Measurements from ENCODE around the gene HOXD4. TPM values are rescaled to one million over a fixed set of nuclear protein-coding genes. Genes with fewer than 3 reads are reported as not detected.

Gene HOXD4
- total RNA-seq, 1 donor from 2014 or later, result not detected

GRCh38 chr2:176149481-176149938, 1.8 kb upstream of the HOXD4 start:
- TF ChIP-seq CTCF (IDR thresholded peaks at IDR 0.05), result no peak
- no peak for ATAC-seq (ENCODE audit: low read depth)
- no peak overlapping the region for H3K27ac Mint-ChIP-seq

GRCh38 chr2:176149939-176150583, 1.3 kb upstream of the HOXD4 start:
- intact Hi-C loops (cut with micrococcal nuclease), result no loop called here
- CTCF ChIA-PET, result no interaction called here
- DNase-seq, result no peak
- POLR2A ChIA-PET, result no interaction called here
- no peak overlapping the region for H3K4me3 Mint-ChIP-seq
- peaks cover 70% of the 10 kb centered on the region for H3K27me3 Mint-ChIP-seq
- no peaks in the 10 kb centered on the region for H3K4me1 Mint-ChIP-seq
- TF ChIP-seq CTCF (IDR thresholded peaks at IDR 0.05), result no peak
- H3K36me3 Mint-ChIP-seq (ENCODE audit: low read depth), result no peaks in the 10 kb centered on the region
- no peak for ATAC-seq (ENCODE audit: low read depth)
- no peaks in the 10 kb centered on the region for H3K9me3 Mint-ChIP-seq
- no peak overlapping the region for H3K27ac Mint-ChIP-seq

More at GRCh38 chr2:176149481-176149938, 1.8 kb upstream of the HOXD4 start:
- H3K9me3 Mint-ChIP-seq, result no peaks in the 10 kb centered on the region
- peaks cover 71% of the 10 kb centered on the region for H3K27me3 Mint-ChIP-seq
- ChIA-PET POLR2A (no interaction called here), CTCF (no interaction called here)
- H3K4me3 Mint-ChIP-seq, result no peak overlapping the region
- no peak for DNase-seq
- H3K4me1 Mint-ChIP-seq, result no peaks in the 10 kb centered on the region
- intact Hi-C loops (cut with micrococcal nuclease), result no loop called here
- no peaks in the 10 kb centered on the region for H3K36me3 Mint-ChIP-seq (ENCODE audit: low read depth)

DNA sequence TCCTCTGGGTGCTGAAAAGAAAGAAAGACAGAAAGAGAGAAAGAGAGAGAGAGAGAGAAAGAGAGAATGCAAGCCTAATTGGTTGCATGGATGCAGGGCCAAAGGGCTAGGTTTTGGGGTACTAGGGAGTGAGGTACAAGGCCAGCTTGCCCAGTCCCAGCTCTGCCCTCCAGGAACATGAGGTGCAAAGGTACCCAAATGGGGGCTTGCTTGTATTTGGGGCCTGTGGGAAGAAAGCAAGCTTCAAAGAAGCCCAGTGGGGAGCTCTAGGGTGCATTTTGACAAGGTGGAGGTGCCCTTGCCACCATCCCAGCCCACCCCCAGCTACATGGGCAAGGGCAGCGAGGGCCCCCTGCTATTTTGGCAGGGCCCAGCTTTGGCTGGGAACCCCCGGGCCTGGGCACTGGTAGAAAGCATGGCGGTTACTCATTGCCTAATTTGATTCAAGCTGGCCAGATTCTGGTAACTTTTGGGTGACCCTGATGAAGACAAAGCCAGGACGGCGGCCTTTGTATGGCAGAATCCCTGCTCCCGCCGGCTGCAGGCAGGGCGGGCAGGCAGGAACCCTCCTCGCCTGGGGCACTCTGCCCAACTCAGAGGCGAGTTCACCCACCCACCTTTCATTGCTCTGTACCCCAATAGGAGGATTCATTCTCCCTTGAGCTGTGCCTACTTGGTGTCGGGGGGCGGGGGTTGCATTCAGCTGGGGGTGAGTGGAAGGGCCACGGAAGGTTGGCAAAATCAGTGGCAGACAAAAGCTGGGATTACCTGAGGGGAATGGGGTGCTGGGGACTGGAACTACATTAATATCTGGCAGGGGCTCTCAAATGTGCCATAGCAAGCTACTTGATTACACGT, 537 bp upstream of the HOXD4 start:
- DNase-seq, result no peak

DNA sequence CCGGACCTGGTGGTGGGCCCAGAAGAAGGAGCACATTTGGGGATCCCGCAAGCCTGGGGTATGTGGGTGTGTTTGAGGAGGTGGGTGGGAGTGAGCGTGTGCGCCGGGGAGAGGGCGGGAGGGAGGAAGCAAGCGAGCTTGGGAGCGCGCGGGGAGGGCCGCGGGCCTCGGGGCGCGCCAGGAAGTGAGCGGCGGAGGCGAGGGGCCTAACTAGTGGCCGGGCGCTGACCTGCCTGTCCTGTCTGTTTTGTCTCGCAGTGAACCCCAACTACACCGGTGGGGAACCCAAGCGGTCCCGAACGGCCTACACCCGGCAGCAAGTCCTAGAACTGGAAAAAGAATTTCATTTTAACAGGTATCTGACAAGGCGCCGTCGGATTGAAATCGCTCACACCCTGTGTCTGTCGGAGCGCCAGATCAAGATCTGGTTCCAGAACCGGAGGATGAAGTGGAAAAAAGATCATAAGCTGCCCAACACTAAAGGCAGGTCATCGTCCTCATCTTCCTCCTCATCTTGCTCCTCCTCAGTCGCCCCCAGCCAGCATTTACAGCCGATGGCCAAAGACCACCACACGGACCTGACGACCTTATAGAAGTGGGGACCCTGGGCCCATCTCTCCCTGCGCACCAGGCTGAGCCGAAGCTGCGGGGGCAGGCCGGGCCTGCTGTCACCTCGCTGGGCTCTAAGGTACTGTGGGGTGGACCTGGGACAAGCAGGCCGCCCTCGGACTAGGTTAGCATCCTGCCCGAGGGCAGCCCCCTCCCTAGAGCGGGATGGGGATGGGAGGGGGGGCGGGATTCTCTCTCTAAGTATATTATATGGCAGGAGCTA, 1.2 kb downstream of the HOXD4 start:
- no peak for DNase-seq
- ChIA-PET POLR2A (no interaction called here), CTCF (no interaction called here)
- H3K4me3 Mint-ChIP-seq, result no peak overlapping the region
- ATAC-seq (ENCODE audit: low read depth), result no peak
- H3K27me3 Mint-ChIP-seq, result peaks cover 66% of the 10 kb centered on the region
- H3K4me1 Mint-ChIP-seq, result peaks cover 3% of the 10 kb centered on the region
- H3K9me3 Mint-ChIP-seq, result no peaks in the 10 kb centered on the region
- no peak for TF ChIP-seq CTCF (IDR thresholded peaks at IDR 0.05)
- no peaks in the 10 kb centered on the region for H3K36me3 Mint-ChIP-seq (ENCODE audit: low read depth)
- intact Hi-C loops (cut with micrococcal nuclease), result no loop called here
- H3K27ac Mint-ChIP-seq, result no peak overlapping the region

More for the DNA sequence above, 537 bp upstream of the HOXD4 start:
- Mint-ChIP-seq H3K36me3 (ENCODE audit: low read depth) (no peaks in the 10 kb centered on the region), H3K4me3 (no peak overlapping the region), H3K9me3 (no peaks in the 10 kb centered on the region), H3K27ac (no peak overlapping the region), H3K27me3 (peaks cover 70% of the 10 kb centered on the region), H3K4me1 (no peaks in the 10 kb centered on the region)
- ChIA-PET CTCF (no interaction called here), POLR2A (no interaction called here)
- no peak for TF ChIP-seq CTCF (IDR thresholded peaks at IDR 0.05)
- no peak for ATAC-seq (ENCODE audit: low read depth)
- intact Hi-C loops (cut with micrococcal nuclease), result no loop called here
